BE2C (cell line): ENCODE results near the gene MNT. TPM values are rescaled to one million over a fixed set of nuclear protein-coding genes. Genes with fewer than 3 reads are reported as not detected.
"Not testable (repeated sequence)": the region's sequence is repeated elsewhere in the genome, so short reads cannot be mapped to it uniquely, and the experiment has no call there.

Experiments used
- DNase-seq: peaks from one replicate; pipeline ENCODE4 v3.0.0-alpha.2; 2020
- H3K27me3 ChIP-seq: fragments of 250-450 bp; sonication (Bioruptor Pico); 2 replicates; pipeline ENCODE4 v1.5.1; 2020; ENCODE audit warnings: mild to moderate bottlenecking
- H3K36me3 ChIP-seq: fragments of 250-450 bp; sonication (Bioruptor Pico); 2 replicates; pipeline ENCODE4 v1.5.1; 2020; ENCODE audit warnings: mild to moderate bottlenecking
- H3K4me1 ChIP-seq: fragments of 250-450 bp; sonication (Bioruptor Pico); 2 replicates; pipeline ENCODE4 v1.5.1; 2020
- H3K4me3 ChIP-seq: 2 replicates; pipeline ENCODE4 v1.5.1; 2011; ENCODE audit warnings: low read depth, low read length
- H3K9me3 ChIP-seq: fragments of 250-450 bp; sonication (Bioruptor Pico); 2 replicates; pipeline ENCODE4 v1.5.1; 2020
- CTCF ChIP-seq: IDR thresholded peaks from 2 replicates; pipeline ENCODE4 v1.5.1; 2012; ENCODE audit warnings: mild to moderate bottlenecking, low read depth, low read length
- polyA plus RNA-seq: library from polyadenylated mRNA; unstranded; fragments of >200 nt; gene quantifications from one replicate; pipeline ENCODE4 v1.2.1, GENCODE V29; 2012; ENCODE audit warnings: low read depth, missing spikeins; ENCODE audit not compliant: insufficient read length, insufficient read depth

The MNT gene
- 22.8 TPM for polyA plus RNA-seq

GRCh38 chr17:2400877-2401425, at the start of gene MNT:
Gene MNT (minus strand): TSS chr17:2401060. CDS start chr17:2400712, 348 bp downstream.
- peak; percentile 92 for DNase-seq
- Histone ChIP-seq H3K27me3 (no peaks in the 10 kb centered on the region), H3K4me1 (peaks cover 10% of the 10 kb centered on the region), H3K9me3 (no peaks in the 10 kb centered on the region), H3K36me3 (peaks cover 6% of the 10 kb centered on the region; the same call in 1 of the 2 replicates), H3K4me3 (peak within 1 kb of the TSS; percentile 82)
- no peak for TF ChIP-seq CTCF

- Histone ChIP-seq H3K4me3 (no peak overlapping the region), H3K27me3 (no peaks in the 10 kb centered on the region), H3K36me3 (no peaks in the 10 kb centered on the region), H3K9me3 (no peaks in the 10 kb centered on the region), H3K4me1 (no peaks in the 10 kb centered on the region; the same call in 1 of the 2 replicates)
- no peak for DNase-seq
- no peak for TF ChIP-seq CTCF
Observed at GRCh38 chr17:2450016-2450650, 49.3 kb upstream of the MNT start.

- Histone ChIP-seq H3K4me3 (no peak overlapping the region), H3K9me3 (no peaks in the 10 kb centered on the region), H3K36me3 (no peaks in the 10 kb centered on the region), H3K4me1 (no peaks in the 10 kb centered on the region; the same call in 1 of the 2 replicates), H3K27me3 (no peaks in the 10 kb centered on the region)
- no peak for DNase-seq
- TF ChIP-seq CTCF = no peak
Observed at GRCh38 chr17:2449486-2449885, 48.6 kb upstream of the MNT start.

GRCh38 chr17:2447479-2447878, 46.6 kb upstream of the MNT start:
- not testable (repeated sequence) for H3K27me3 ChIP-seq, DNase-seq, H3K4me1 ChIP-seq, H3K4me3 ChIP-seq, H3K9me3 ChIP-seq, H3K36me3 ChIP-seq

- H3K9me3 ChIP-seq = no peaks in the 10 kb centered on the region
- peaks cover 5% of the 10 kb centered on the region; the same call in 1 of the 2 replicates for H3K36me3 ChIP-seq
- no peak overlapping the region for H3K4me3 ChIP-seq
- no peak for TF ChIP-seq CTCF
- no peaks in the 10 kb centered on the region; the same call in 1 of the 2 replicates for H3K4me1 ChIP-seq
- no peak for DNase-seq
- no peaks in the 10 kb centered on the region for H3K27me3 ChIP-seq
Observed at GRCh38 chr17:2445638-2446037, 44.8 kb upstream of the MNT start.

GRCh38 chr17:2444382-2444781, 43.5 kb upstream of the MNT start:
- Histone ChIP-seq H3K36me3 (peaks cover 5% of the 10 kb centered on the region; the same call in 1 of the 2 replicates), H3K4me3 (no peak overlapping the region), H3K4me1 (no peaks in the 10 kb centered on the region), H3K27me3 (no peaks in the 10 kb centered on the region), H3K9me3 (no peaks in the 10 kb centered on the region)
- DNase-seq = no peak
- TF ChIP-seq CTCF = no peak
